Measurements from ENCODE around the gene APBA2.

- TF ChIP-seq CTCF (IDR thresholded peaks at IDR 0.05) = no peak
- no peak for TF ChIP-seq EP300 (IDR thresholded peaks at IDR 0.05)
- no peak for TF ChIP-seq POLR2A (IDR thresholded peaks at IDR 0.05)
- no peak for TF ChIP-seq POLR2AphosphoS5 (IDR thresholded peaks at IDR 0.05)
These were observed 2.6 kb downstream of the APBA2 start for GRCh38 chr15:28888302-28888894.

All from upper lobe of left lung (tissue), 4 donors.